NCI-H2081 (cell line): ENCODE measurements around the gene OCIAD2.
"Not testable (repeated sequence)": the region's sequence is repeated elsewhere in the genome, so short reads cannot be mapped to it uniquely, and the experiment has no call there.

Source experiments
- DNase-seq, 2 experiments: peaks; one replicate each; lab custom pipeline; 2025; lab: John Stamatoyannopoulos, UW

Gene OCIAD2

GRCh38 chr4:48906206-48907173 is at the start of gene OCIAD2:
OCIAD2 (minus strand) TSS chr4:48906774; CDS start chr4:48904549, 2,225 bp downstream.
- peak; percentile 96 to 97 for DNase-seq

GRCh38 chr4:48954314-48954713 is 47.7 kb upstream of the OCIAD2 start:
- DNase-seq: no peak

- DNase-seq: no peak
Observed at GRCh38 chr4:48949518-48950219, 43.1 kb upstream of the OCIAD2 start.

GRCh38 chr4:48949086-48949485 is 42.5 kb upstream of the OCIAD2 start:
- DNase-seq: no peak

- DNase-seq: no peak
Observed at GRCh38 chr4:48947731-48948130, 41.2 kb upstream of the OCIAD2 start.

GRCh38 chr4:48945981-48946380 is 39.4 kb upstream of the OCIAD2 start:
- peak in 1 of 2 experiments; percentile 53 for DNase-seq

GRCh38 chr4:48944756-48945241 is 38.2 kb upstream of the OCIAD2 start:
- DNase-seq: no peak

GRCh38 chr4:48944252-48944651 is 37.7 kb upstream of the OCIAD2 start:
- DNase-seq: no peak

- peak; percentile 21 to 71 for DNase-seq
Observed at GRCh38 chr4:48943387-48943786, 36.8 kb upstream of the OCIAD2 start.

GRCh38 chr4:48939785-48940184 is 33.2 kb upstream of the OCIAD2 start:
- DNase-seq: no peak

- no peak for DNase-seq
Observed at GRCh38 chr4:48938831-48939230, 32.3 kb upstream of the OCIAD2 start.

- no peak for DNase-seq
Observed at GRCh38 chr4:48937033-48937432, 30.5 kb upstream of the OCIAD2 start.

- no peak for DNase-seq
Observed at GRCh38 chr4:48931459-48931858, 24.9 kb upstream of the OCIAD2 start.

GRCh38 chr4:48930654-48931053 is 24.1 kb upstream of the OCIAD2 start:
- DNase-seq: no peak

GRCh38 chr4:48924416-48924815 is 17.8 kb upstream of the OCIAD2 start:
- DNase-seq: no peak

GRCh38 chr4:48923065-48923464 is 16.5 kb upstream of the OCIAD2 start:
- not testable (repeated sequence) for DNase-seq

GRCh38 chr4:48914311-48914710 is 7.7 kb upstream of the OCIAD2 start:
- DNase-seq: no peak

GRCh38 chr4:48913346-48913745 is 6.8 kb upstream of the OCIAD2 start:
- no peak for DNase-seq

- DNase-seq: no peak
Observed at GRCh38 chr4:48912349-48912748, 5.8 kb upstream of the OCIAD2 start.

- no peak for DNase-seq
Observed at GRCh38 chr4:48910511-48910910, 3.9 kb upstream of the OCIAD2 start.

- no peak for DNase-seq
Observed at GRCh38 chr4:48909697-48910096, 3.1 kb upstream of the OCIAD2 start.

- DNase-seq: no peak
Observed at GRCh38 chr4:48908687-48909086, 2.1 kb upstream of the OCIAD2 start.
